GM19372 (cell line): ENCODE results near the gene THRA.

ENCODE experiments used
- ATAC-seq: cut with Tn5 transposase; IDR thresholded peaks from one replicate; pipeline ENCODE4 v1.9.1; 2021; ENCODE audit warnings: mild to moderate bottlenecking, low read depth, moderate library complexity; ENCODE audit not compliant: unreplicated experiment

THRA gene

DNA sequence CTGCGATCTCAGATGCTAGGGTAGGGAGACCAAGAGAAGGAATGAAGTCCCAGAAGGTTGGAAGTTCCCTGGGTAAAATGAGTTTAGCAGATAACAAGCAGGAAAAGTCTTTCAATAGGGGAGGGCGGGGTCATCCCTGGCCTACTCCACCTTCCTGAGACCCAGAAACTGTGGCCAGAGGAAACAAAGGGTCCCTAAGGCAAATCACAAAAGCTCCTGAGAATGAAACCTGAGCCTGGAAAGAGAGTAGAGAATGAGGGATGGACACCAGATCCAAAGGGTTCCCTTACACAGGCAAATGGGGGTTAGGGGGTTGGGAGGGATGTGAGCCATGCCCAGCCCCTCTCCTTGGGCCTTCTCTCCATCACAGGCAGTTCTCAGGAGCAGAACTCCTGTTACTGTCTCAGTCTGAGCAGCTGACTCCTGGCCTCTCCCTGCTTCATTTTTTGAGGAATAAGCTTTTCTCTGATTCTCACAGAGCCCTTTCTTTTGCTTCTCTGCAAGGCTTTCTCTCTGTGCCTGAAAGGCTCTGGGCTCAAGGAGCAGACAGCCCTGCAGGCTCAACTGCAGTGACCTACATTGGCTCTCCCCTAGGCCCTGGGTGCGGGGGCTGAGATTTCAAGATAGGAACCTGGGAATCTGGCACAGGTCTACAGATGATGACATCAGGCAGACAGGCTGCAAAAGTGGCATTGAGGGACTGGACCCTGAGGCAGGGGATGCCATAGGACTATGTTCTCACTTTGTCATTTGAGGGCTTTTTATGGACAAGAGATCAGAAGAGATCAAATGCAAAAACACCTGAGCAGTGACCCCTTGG, 47.5 kb downstream of the THRA start:
- ATAC-seq, result no peak

DNA sequence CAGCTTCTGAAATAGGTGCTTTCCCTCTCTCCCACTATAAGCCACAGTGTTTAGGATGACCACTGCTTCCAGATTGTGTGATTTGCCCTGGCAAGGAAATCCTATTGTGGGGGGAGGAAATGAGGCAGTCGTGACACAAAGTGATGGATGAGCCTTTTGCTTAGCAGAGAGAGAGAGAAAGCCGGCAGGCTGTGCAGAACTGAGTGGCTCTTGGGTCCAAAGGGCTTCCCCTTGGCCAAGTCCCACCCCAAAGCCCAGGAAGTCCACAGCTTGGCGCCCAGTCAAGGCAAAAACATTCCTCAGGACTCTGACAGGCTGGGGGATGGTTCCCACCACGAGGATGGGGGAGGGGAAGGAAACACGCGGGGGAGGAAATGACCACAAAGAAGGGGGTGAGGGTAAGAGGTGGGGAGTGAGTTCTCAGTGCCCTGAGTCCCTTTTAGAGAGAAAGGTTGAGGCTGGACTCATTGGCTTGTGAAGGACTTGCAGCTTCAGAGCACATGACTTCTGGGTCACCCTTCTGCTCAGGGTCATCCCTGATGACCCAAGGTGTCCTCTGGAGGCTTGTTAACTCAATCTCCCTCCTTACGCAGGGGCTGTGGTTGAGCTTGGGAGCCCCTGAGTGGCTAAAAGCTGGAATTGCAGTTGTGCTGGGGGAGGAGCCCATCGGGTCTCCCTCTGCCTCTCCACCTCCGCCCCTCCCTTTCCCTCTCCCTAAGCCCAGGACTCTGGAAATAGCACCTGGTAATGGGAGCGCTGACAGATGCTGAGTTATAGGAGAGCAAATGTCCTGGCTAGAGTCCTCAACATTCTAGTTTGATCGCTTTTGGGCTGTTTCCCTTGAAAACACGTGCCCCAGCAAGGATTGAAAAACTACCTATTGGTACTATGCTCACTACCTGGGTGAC, 48.7 kb downstream of the THRA start:
- no peak for ATAC-seq

DNA sequence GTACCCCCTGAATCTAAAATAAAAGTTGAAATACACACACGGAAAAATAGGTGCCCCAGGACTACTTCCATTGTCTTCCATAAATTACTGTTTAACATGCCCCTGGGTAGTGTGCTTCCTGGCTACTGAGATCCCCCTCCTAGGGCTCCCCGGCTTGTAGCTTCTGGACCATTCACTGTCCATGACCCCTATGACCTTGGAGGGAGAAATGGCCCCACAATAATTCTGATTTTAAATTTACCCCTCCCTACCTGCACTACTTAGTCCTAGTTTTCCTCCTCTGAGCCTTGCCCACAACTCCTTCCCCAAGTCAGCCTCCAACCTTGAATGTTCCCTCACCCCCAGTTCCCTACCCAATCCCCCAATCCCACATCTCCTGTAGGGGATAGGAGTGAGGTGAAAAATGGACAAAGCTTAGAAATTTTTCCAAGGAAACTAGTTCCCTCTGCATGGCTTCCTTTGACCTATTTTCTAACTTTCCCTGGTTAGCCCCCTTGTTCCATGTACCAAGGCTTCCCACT, 49.5 kb downstream of the THRA start:
- no peak for ATAC-seq

DNA sequence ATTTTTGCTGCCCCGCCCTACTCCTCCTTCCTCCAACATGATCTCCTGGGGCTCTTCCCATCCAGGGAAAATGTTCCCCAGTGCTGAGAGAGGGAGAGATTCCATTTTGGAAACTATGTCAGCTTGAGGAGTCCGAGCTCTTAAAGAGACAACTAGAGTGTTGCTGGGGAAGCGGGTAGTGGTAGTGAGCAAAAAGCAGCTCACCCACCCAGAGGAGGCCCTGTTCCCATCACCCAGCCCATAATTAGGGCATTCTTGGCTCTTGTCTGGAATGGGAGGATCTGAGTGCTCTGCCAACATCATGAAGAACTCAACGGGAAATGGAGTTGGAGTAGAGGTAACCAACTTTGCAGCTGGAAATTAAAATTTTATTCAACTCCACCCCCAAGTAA, 49.9 kb downstream of the THRA start:
- ATAC-seq, result no peak

DNA sequence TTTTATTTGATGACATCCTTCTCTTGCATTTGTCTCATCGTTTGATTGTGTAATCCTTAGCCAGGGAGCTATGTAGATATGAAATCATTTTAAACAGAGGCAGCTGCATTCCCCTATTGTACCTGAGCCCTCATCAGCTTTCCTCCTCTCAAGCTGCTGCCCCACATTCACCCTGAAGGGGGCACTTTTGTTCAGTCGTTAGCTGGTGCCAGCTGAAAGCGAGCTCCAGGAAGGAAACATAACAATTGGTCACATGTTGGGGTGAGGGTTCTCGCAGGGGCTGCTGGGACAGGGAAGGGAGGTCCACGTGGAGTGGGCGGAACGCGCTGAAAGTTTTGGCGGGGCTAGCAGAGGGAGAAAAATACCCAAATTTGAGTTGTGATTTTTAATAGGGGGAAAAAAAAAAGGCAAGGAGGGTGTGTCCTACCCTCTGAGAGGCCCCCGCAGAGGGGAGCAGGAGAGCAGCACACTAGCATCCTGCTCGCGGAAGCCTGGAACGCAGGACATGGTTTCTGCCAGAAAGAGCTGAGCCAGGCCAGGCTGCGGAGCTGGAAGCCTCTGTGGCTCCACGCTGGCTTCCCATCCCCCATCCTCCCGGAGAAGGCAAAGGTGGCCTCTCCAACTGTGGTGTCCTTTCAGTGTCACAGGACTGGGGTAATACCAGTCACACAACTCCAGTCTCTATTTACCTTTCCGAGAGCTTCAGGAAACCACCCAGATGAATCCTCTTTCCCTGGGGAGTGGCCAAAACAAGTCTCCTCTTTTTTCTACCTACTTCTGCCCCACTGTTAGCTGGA, 50.5 kb downstream of the THRA start:
- ATAC-seq, result peak; percentile 89

DNA sequence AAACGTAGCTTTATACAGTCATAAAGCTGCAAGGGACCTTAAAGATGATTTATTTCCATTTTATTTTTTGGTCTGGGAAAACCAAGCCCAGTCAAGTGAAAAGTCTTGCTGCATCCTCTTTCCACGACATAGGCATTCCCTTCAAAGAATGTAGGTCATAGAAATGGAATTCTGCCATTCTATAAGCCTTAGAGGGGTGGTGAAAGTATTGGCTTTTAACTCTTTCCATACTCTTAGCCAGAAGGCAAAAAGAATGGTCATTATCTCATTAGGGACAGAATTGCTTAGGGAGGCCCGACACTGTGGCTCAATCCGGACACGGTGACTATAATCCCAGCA, 51.1 kb downstream of the THRA start:
- no peak for ATAC-seq

DNA sequence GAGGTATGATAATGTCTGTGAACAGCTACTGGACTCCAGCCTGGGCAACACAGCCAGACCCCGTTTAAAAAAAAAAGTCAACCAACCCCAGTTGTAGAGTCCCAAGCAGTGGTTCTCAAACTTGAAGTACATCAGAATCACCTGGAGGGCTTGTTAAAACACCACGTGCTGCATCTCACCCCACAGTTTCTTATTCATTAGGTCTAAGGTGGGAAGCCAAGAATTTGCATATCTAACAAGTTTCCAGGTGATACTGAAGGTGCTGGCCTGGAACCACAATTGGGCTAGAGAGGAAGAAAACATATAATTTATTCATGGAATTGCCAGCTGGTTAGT, 52.3 kb downstream of the THRA start:
- no peak for ATAC-seq

DNA sequence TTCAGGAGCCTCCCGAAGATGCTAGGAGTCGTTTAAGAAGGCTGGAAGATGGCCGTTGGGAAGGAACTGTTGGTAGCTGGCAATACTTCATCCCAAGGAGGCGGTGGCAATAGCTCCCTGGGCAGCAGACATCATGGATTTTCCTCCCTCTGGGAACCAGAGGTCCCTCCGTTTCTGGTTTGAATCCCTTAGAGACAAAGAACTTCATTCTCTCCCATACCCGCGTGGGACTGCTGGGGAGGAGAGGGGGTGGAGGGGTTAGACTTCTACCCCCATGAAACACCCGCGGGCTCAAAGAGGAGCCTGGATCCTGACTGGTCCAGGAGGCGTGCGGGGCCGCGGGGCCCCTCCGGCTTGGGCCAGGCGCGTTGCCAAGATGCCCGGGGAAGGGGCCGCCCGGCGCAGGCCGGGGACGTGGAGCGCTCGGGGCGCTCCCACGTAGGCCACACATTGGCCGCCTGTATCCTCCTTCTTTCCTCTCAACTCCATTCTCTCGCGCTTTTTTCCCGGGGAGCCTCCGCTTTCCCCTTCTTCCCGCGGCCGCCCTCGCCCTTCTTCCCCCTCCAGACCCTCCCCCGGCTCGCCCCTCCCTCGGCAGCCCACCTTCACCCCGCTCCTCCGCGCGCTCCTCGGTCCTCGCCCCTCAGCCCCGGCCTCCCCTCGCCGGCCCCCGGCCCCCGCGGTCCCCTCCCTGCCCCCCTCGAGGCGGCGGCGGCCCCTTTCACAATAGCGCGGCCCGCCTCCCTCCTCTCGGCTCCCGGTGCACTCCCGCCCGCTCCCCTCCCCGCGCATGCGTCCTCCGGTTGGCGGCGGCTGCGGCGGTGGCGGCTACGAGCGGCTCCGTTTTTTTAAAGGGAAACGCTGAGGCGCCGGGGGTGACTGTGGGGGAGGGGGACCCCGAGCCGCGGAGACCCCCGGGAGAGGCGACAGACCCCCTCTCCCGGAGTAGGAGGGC, 58.7 kb downstream of the THRA start, which contains the start of gene MSL1:
Gene MSL1, plus strand, starts transcription at position 791 of the 955 bp plus-strand sequence. CDS start 642 bp downstream, outside the sequence.
- ATAC-seq, result no peak

DNA sequence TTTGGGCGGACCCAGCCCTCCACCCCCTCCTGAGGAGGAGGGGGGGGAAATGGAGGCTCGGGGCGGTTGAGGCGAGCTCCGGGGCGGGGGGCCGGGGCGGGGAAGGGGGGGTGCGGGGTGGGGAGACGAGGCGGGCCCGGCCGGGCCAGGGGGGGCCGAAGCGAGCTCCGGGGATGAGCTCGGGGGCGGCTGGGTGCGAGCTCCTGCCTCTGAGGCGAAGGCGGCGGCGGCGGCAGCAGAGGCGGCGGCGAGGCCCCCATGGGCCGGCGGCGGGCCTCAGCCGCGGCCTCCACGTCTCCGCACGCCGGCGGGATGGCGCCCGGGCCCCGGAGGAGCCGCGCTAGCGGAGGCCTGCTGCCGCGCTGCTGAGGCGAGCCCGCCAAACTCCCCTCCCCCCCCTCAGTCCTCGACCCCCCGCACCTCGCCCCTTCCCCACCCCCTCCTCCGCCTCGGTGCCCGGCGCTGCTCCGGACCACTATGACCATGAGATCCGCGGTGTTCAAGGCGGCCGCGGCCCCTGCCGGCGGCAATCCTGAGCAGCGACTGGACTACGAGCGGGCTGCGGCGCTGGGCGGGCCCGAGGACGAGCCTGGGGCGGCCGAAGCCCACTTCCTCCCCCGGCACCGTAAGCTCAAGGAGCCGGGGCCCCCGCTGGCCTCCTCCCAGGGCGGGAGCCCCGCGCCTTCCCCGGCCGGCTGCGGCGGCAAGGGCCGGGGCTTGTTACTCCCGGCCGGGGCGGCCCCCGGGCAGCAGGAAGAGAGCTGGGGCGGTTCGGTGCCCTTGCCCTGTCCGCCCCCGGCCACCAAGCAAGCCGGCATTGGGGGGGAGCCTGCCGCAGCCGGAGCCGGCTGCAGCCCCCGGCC, 59.6 kb downstream of the THRA start:
- ATAC-seq, result no peak

DNA sequence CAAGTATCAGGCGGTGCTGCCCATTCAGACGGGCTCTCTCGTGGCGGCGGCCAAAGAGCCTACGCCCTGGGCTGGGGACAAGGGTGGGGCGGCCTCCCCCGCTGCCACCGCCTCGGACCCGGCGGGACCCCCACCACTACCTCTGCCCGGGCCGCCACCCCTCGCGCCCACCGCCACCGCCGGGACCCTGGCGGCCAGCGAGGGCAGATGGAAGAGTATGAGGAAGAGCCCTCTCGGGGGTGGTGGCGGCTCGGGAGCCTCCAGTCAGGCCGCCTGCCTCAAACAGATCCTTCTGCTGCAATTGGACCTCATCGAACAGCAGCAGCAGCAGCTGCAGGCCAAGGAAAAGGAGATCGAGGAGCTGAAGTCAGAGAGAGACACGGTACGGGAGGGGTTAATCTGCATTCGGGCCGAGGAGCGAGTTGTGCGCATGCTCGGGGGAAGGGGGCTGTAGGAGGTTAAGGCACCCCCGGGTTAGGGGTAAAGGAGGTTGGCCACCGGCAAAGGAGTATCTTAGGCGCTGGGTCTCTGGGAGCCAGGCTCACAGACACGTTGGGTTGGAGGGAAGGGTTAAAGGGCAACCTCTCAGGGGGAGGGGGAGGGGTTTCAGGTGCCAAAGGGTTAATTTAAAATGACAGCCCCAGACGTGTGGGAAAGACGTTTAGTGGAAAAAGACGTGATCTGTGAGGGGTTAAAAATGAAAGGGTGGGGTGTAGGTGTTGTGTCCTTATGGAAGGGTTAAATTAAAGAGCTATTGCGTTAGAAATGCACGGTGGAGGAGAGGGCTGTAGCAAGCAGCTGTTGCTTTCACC, 60.4 kb downstream of the THRA start:
- ATAC-seq, result no peak

DNA sequence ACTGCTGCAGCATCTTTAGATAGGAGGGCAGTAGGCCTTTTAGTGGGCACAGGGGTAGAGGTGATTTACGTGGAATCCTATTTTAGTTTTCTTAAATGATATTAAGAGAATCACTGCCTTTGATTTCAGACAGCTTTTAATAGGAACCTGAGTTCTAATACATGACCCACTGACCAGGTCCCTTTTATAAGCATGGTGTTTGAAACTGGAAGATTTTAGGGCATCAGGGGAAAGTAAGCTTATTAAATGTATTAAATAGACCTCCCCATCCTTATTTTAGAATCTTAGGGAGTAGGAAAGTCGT, 61.0 kb downstream of the THRA start:
- no peak for ATAC-seq

DNA sequence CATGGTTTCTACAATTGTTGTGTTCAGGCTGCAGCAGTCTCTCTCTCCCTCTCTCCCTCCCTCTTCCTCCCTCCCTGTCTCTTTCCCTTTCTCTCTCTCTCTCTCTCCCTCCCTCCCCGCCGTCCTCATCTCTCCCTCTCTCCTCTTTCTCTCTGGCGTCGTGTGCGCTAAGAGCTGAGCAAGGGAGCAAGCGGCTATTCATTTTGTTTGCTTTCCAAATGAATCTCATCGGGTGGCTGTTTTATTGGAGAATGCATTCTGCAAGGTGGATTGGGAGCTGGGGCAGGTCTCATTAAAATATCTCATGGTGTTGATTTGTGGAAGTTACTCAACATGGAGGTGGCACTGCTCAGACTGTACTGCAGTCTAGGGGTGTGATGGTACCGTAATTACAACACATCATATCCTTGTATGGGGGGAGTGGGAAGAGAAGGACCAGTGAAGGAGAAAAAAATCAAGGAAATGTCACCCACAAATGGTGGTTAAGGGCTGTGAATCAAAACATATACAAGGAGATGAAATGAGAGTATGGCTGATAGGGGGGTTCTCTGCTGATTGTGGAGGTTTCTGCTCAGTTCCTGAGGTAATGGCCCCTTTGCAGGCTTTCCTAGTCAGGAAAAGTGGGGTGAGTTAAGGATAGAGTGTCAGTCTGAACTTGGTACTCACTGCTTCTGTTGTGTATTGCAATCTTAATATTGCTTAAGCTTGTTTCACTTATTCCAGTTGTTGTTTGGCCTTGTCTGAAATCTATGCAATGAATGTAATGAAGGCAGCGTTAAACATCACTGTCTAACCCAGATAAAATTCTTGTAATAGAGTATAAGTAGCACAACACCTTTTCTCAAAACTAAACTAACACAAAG, 61.7 kb downstream of the THRA start:
- no peak for ATAC-seq

DNA sequence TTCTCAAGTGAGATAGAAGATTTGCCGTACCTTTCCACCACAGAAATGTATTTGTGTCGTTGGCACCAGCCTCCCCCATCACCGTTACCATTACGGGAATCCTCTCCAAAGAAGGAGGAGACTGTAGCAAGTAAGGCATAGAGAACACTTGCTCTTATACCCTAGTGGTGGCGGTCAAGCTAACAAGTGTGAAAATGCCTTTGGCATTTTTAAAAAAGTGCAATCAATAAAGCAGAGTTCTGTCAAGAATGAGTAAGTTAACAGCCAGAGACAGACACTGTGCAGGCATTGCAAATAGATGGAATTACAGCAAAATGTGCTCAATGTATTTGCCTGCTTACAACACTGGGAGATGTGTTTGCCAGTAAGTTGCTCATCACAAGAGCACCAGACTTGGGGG, 66.7 kb downstream of the THRA start:
- no peak for ATAC-seq

DNA sequence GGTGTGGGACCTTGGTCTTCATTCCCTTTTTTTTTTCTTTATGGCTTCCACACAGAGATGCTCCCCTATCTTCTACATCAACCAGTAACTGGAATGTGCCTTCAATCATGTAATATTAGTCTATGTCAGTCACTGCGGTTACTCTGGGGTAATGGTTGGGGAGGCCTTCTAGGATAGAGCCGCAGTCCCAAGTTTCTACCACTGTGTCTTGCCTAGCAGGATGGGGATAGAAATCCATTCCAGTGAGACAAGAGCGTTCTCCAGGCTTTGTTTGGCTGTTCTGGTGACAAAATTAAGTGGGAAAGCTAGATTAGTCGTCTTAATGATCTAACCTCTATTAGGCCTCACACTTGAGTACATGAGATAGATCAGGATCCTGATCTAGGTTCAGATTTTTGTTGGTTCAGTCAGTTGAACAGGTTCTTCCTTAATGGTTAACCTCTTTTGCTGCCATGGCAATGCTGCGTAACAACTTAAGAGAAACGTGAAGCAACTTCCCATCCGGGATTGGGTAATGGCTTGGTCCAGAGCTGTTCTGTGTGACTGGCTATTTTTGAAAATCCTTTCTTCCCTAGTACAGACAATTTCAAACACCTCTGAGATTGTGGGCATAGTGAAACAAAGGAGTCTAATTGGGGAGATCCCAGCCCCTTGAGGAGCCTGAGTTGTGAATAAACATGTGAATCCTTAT, 67.7 kb downstream of the THRA start:
- ATAC-seq, result no peak

DNA sequence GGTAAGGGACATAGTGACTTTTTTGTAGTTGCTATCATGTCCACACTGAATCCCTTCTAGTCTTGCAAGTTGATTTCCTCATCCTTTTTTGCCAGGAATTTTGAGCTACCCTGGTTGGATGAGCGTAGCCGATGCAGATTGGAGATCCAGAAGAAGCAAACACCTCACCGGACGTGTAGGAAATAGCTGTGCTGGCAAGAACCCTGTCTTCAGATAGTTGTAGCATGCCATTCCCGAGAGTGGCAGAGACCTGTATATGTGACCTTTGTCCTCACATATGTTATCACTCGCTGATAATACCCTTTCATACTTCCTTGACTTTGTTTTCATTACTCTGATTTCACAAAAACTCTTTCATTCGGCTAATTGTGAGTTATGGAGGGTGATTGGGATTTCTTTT, 71.4 kb downstream of the THRA start:
- ATAC-seq, result no peak

DNA sequence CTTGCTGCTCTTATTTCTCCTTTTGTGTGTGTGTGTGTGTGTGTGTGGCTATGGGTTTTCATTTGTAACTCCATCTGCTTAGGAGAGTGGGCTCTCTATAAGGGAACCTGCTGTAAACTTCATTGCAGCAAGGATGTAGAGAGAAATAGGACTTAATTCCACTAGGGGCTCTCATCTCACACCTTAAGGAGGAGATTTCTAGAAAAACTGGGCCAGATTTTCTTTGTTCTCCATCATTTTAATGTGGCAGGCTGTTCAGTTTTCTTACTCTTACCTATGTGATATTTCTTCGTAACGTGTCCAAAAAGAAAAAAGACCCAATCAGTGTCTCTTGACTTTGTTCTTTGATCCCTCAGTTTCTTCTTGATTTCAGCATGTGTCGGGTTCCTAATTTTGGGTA, 73.1 kb downstream of the THRA start:
- ATAC-seq, result no peak
